SK-MEL-5 (cell line): ENCODE data around the gene PI4KB. TPM values are rescaled to one million over a fixed set of nuclear protein-coding genes. Genes with fewer than 3 reads are reported as not detected.
"Not testable (repeated sequence)": the region's sequence is repeated elsewhere in the genome, so short reads cannot be mapped to it uniquely, and the experiment has no call there.

ENCODE experiments used
- DNase-seq: peaks from one replicate; pipeline ENCODE4 v3.0.0-alpha.2; 2016; ENCODE audit warnings: low read depth, low spot score
- in situ Hi-C: cut with HindIII; loops from 2 replicates; pipeline ENCODE4 v1.10.0; 2016; ENCODE audit warnings: low sequenced_read_pairs, high pct_unique_total_duplicates, low pct_unique_long_range_greater_than_20kb
- total RNA-seq: library from RNA; depleted of rRNA; stranded (reverse); fragments of >200 nt; shearing (Covaris generic); gene quantifications from 2 replicates; pipeline ENCODE4 v1.2.3, GENCODE V29; 2014

PI4KB gene
- total RNA-seq, 1 experiment from 2014 or later = 49.4 TPM

DNA sequence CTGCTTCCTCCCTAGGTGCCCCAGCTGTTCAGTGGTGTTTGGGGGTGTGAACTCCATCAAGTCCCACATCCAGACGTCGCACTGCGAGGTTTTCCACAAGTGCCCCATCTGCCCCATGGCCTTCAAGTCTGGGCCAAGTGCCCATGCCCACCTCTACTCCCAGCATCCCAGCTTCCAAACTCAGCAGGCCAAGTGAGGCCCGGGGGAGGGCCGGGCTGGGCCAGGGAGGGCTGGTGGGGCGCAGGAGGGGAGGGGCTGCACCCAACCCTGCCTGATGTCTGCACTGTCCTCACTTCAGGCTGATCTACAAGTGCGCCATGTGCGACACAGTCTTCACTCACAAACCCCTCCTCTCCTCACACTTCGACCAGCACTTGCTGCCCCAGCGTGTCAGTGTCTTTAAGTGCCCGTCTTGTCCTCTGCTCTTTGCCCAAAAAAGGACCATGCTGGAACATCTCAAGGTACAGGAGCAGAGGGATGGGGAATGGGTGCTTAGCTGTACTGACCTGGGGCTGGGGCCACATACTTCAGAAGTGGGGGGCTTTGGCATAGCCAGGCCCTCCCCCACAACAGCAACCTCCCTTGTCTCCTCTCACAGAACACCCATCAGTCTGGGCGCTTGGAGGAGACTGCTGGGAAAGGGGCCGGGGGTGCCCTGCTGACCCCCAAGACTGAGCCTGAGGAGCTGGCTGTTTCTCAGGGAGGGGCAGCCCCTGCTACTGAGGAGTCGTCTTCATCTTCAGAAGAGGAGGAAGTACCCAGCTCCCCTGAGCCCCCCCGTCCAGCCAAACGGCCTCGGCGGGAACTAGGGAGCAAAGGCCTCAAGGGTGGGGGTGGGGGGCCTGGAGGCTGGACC, 37.9 kb downstream of the PI4KB start:
- in situ Hi-C loops = no loop called here
- DNase-seq = no peak

DNA sequence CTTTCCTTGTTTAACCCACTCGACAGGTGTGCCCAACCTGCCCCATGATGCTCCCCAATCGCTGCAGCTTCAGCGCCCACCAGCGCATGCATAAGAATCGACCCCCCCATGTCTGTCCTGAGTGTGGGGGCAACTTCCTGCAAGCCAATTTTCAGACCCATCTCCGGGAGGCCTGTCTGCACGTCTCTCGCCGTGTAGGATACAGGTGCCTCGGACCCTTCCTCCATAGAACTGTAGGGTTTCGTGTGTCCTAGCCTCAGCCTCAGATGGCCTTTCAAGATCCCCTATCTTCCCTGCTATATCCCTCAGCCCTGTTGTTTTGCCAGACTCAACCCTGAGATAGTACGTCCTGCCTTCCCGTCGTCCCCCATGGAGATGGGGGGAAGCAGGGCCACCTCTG, 38.7 kb downstream of the PI4KB start:
- in situ Hi-C loops = no loop called here
- no peak for DNase-seq

DNA sequence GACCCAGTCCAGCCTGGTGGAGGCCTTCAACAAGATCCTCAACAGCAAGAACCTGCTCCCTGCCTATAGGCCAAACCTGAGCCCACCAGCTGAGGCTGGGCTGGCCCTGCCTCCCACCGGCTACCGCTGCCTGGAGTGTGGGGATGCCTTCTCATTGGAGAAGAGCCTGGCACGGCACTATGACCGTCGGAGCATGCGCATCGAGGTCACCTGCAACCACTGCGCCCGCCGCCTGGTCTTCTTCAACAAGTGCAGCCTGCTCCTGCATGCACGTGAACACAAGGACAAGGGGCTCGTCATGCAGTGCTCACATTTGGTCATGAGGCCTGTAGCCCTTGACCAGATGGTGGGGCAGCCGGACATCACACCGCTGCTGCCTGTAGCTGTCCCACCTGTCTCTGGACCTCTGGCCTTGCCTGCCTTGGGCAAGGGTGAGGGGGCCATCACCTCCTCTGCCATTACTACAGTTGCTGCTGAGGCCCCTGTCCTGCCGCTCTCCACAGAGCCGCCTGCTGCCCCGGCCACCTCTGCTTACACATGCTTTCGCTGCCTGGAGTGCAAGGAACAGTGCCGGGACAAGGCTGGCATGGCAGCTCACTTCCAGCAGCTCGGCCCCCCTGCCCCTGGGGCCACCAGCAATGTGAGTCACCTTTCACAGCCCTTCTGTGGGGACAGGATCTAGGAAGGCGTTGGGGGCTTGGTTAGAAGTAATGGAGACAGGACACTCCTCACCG, 39.3 kb downstream of the PI4KB start:
- no peak for DNase-seq
- in situ Hi-C loops = no loop called here

DNA sequence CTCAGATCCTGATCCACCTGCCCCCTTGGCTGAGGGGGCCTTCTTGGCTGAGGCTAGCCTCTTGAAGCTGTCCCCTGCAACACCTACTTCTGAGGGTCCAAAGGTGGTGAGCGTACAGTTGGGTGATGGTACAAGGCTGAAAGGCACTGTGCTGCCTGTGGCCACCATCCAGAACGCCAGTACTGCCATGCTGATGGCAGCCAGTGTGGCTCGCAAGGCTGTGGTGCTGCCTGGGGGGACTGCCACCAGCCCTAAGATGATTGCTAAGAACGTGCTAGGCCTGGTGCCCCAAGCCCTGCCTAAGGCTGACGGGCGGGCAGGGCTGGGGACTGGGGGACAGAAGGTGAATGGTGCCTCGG, 39.9 kb downstream of the PI4KB start:
- DNase-seq = no peak
- in situ Hi-C loops = no loop called here

DNA sequence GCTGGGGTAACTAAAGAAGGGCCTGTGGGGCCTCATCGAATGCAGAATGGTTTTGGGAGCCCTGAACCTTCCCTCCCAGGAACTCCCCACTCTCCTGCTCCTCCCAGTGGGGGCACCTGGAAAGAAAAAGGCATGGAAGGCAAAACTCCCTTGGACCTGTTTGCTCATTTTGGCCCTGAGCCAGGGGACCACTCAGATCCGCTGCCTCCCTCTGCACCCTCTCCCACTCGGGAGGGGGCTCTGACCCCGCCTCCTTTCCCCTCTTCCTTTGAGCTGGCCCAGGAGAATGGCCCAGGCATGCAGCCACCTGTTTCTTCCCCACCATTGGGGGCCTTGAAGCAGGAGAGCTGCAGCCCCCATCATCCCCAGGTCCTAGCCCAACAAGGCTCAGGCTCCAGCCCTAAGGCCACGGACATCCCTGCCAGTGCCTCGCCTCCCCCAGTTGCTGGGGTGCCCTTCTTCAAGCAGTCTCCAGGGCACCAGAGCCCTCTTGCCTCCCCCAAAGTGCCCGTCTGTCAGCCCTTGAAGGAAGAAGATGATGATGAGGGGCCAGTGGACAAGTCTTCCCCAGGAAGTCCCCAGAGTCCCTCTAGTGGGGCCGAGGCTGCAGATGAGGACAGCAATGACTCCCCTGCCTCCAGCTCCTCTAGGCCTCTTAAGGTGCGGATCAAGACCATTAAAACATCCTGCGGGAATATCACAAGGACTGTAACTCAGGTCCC, 40.4 kb downstream of the PI4KB start:
- in situ Hi-C loops = no loop called here
- DNase-seq = no peak

DNA sequence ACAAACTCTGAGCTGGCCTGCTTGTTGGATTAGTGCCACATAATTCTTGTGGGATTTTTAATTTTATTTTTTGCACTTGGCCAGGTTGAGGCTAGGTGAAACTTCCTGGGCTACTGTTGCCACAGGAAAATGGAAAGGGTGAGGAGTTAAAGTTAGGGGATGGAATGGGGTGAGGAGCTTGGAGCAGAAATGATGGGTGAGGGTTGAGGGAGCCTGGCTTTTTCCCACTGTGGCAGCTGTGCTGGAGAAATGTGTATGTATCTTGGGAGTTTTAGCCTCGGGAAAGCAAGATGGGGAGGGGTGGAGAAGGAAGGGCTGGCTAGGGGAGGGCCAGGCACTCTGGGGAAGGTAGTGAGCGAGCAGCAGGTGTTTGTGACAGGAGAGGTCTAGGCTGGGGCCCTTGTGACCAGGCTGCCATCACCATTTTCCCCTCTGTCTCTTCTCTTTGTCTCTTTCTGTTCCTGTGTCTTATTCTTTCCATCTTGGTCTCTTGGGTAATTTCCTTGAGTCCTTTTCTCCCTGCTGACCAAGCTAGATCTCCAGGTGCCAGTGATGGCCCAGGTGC, 43.1 kb downstream of the PI4KB start:
- DNase-seq = no peak
- in situ Hi-C loops = no loop called here

DNA sequence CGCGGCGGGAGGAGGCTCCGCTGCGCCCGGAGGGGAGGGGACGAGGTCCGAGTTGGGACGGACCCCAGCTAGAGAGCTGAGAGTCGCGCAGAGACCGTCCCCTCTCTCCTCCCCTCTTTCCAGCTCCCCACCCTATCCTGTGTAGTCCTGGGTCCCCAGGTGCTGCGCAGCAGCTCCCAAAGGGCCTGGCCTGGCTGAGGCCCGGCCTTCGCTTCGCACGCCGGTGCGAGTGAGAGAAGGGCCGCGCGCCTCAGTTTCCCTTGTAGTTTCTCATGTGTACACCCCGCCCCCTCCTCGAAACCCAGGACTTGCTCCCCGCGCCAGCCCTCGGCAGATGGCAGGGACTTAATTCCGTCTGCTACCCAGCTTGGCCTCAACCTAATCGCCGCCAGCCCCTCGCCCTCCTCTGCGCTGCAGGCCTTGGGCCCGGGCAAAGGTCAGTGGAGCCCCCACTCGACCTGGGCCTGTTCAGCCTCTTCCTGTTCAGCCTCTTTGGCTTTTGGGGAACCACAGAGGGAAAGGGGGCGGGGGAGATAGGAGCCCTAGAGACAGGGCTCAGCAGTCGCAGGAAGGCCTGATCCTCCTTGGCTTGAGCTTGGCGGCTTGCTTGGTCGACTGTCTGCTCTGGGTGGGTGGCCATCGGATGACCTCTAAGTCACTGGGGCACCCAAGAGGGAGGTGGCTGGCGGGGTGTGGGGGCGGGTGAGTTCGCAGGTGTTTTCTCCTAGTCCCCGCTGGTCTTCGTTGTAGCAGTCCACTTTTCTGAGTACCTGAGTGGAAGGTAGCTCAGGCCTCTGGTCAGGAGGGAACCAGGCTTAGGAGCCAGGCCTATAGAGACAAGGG, 44.1 kb downstream of the PI4KB start:
- no peak for DNase-seq
- in situ Hi-C loops = no loop called here

DNA sequence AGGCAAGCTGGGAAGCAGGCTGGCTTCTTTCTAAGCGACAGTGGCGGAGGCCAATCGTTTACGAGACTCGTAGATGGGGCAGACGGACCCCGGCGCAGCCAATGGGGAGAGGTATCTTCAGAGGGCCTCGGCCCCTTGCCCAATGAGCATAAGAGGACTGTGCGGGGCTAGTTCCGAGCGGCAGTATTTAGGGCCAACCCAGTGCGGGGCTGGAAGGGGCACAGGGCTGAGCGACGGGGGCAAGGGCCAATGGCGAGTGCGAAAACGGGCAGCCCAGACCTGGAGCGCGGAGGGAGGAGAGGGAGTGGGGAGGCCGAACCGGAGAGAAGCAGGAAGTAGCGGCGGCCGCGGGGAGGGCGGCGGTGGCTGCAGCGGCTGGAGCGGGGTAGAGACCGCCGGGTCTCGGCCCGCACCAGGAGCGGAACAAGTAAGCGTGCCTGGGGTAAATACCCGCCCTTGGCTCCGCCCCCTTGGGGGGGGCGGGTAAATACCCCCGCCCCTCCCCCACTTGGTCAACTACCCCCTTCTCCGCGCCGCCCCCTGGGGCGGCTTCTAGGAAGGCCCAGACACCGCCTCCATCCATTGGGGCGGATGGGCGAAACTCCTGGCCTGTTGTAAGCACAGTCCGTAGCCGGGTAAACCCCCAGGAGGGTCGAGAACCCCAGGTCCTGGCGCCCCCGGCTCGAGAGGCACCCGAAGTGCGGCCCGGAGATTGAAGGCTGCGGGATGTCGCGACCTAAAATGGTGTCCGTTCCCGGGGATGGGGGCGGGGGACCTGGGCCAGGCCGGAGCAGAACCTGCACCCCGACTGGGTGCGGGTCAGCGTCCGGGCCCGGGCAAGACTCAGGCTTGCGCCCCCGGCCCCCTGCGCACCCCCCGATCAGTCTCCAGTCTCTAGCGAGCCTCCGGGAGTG, 45.0 kb downstream of the PI4KB start, which contains the start of gene ZNF687:
Gene ZNF687, plus strand, starts transcription at position 331 of the 914 bp plus-strand sequence. CDS start 3,993 bp downstream, outside the sequence.
- DNase-seq = peak; percentile 100
- in situ Hi-C loops = no loop called here

DNA sequence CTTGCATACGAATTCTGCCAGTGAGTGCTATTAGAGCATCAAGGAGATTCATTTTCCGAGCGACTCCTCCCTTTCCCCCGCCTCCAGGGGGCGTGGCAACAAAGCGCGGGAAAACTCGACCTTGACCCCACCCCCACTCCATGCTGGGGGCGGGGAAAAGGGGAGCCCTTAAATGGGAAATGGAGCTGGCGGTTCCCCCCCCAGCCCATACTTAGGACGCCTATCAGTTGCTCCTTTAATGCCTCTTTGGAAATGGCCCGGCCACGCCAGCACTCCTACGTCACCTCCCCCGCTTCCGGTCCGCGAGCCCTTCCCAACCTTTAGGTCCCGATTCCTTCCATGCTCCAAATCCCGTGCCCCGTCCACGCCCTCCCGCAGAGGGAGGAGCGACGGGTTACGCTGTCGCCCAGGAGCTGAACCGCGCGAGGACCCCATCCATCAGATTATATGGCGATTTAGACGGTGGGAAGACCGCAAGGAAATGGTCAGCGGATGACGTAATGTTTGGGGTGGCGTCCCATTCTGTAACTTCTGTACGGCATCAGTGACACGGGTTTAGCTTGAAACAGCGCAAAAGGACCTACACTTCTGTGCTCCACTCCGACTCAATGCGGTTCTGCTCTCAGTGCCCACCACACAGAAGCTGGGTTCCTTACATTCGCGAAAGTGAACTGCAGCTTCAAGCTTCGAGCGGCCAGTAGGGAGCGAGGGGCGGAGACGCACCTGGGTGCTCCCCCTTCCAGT, 45.8 kb downstream of the PI4KB start:
- in situ Hi-C loops = no loop called here
- peak; percentile 100 for DNase-seq

DNA sequence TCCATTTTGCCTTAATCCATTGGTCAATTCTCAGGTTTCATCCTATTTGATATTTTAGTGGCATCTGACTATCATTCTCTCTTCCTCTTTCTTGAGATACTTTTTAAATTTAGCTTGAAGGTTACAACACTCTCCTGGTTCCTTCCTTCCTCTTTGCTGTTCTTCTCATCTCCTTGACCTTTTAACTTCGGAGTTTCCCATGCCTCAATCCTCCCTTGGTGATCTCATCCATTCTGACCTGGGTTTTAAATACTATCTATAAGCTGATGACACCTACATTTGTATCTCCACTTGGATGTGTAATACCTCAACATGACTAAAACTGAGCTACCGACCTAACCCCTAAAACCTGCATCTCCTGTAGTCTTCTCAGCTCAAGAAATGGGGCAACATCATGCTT, 50.0 kb downstream of the PI4KB start:
- in situ Hi-C loops = no loop called here
- no peak for DNase-seq

DNA sequence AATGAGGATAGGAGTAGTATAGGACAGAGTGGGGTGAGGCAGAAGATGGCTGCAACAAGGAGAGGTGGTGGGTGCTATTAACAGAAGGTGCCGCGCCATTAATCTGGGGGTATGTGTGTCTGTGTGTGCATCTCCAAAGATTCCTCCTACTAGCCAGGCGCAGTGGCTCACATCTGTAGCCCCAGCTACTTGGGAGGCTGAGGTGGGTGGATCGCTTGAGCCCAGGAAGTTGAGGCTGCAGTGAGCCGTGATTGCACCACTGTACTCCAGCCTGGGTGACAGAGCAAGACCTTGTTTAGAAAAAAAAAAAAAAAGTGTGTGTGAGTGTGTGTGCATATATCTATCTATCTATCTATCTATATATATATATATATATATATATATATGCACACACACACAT, 51.9 kb downstream of the PI4KB start:
- DNase-seq, in situ Hi-C loops: not testable (repeated sequence)

DNA sequence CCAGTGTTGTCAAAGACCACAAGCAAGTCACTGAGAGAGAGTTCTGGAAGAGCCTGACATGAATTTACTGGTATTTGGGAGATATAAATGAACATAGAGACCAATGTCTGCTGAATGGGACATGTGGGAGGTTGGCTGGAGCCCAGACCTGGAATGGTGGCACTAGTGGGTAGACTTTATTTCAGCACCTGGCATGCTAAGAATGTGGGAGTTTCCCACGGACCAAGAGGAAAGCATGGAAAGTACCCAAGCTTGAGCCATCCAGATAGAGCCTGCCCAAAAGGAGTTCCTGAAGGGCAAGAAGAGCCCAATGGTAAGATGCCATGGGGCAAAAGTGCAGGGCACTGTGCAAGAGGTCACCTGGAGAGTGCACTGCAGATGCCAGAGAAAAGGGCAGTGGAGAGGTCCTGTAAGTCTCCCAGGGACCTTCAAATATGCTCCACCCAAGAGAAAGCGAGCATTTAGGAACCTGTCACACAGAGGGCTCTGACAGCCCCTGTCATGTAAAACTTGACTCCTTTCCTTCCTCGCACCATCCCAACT, 53.2 kb downstream of the PI4KB start:
- in situ Hi-C loops = loop anchor here (25.0 kb wide), 1 partner anchor 1988 kb away; the partner anchor contains the start of gene LORICRIN
- no peak for DNase-seq

DNA sequence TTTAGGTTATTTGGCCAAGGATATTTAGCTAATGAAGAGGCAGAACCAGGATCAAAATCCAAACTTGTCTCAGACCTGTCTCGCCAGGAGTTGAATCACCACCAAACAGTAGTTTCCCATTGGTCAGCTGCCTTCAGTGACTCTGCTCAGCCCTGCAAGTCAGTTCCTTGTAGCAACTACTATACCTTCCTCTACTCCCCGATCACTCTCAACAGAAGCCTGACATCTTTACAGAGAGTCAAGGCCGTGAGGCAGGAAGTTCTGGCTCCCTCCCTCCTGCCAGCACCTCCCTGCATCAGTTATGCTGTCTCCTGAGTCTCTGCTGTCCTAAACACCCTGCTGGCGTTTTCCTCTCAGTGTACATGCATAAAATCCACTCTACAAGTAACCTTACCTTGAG, 59.5 kb downstream of the PI4KB start:
- DNase-seq = no peak
- in situ Hi-C loops = loop anchor here (25.0 kb wide), 1 partner anchor 1995 kb away; the partner anchor contains the start of gene LORICRIN

DNA sequence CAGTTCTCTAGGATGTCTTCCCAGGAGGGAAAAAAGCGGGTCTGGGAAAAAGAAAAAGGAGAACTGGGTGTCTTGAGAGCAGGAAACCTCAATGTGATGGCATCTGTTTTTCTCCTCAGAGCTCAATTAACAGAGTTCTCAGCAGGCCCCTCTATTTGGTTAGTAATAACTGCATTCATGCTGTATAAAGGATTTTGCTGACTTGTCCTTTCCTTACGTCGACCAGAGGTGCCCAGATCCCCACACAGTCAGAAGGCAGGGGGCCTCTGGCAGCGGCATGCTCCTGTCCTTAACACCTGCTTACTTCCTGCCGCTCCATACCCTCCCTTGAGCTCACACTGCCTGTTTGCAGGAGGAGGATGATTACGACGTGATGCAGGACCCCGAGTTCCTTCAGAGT, 60.4 kb downstream of the PI4KB start:
- in situ Hi-C loops = loop anchor here (25.0 kb wide), 1 partner anchor 1995 kb away; the partner anchor contains the start of gene LORICRIN

DNA sequence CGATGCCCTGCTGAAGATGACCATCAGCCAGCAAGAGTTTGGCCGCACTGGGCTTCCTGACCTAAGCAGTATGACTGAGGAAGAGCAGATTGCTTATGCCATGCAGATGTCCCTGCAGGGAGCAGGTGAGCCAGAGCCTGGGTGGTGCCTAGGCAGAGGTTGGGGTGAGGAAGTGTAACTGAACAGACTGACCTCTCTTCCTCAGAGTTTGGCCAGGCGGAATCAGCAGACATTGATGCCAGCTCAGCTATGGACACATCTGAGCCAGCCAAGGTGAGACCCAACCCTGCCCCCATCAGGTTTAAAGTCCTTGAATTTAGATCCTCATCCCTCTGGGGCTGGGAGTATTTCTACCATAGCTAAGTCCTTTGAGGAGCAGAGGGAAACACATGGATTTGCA, 60.9 kb downstream of the PI4KB start:
- in situ Hi-C loops = loop anchor here (25.0 kb wide), 1 partner anchor 1996 kb away; the partner anchor contains the start of gene LORICRIN
- no peak for DNase-seq

More for the DNA sequence above, 60.4 kb downstream of the PI4KB start:
- no peak for DNase-seq
